ENCODE results near the gene EEA1.
"Not testable (repeated sequence)": the region's sequence is repeated elsewhere in the genome, so short reads cannot be mapped to it uniquely, and the experiment has no call there.

Gene EEA1

GRCh38 chr12:92928962-92929915, at the start of gene EEA1:
Gene EEA1 (minus strand): TSS chr12:92929295. CDS start chr12:92929066, 229 bp downstream.
- peak; percentile 98 for DNase-seq

GRCh38 chr12:92978607-92979006, 49.5 kb upstream of the EEA1 start:
- DNase-seq, result no peak

GRCh38 chr12:92977326-92977725, 48.2 kb upstream of the EEA1 start:
- DNase-seq, result no peak

GRCh38 chr12:92974759-92975158, 45.7 kb upstream of the EEA1 start:
- DNase-seq, result no peak

- DNase-seq, result no peak
Observed at GRCh38 chr12:92973614-92974013, 44.5 kb upstream of the EEA1 start.

GRCh38 chr12:92971859-92972524, 42.9 kb upstream of the EEA1 start:
- DNase-seq, result no peak

GRCh38 chr12:92968176-92968813, 39.2 kb upstream of the EEA1 start:
- DNase-seq, result no peak

- DNase-seq, result not testable (repeated sequence)
Observed at GRCh38 chr12:92964378-92964777, 35.3 kb upstream of the EEA1 start.

GRCh38 chr12:92961949-92962348, 32.9 kb upstream of the EEA1 start:
- DNase-seq, result no peak

GRCh38 chr12:92955997-92956663, 27.0 kb upstream of the EEA1 start:
- DNase-seq, result no peak

GRCh38 chr12:92953747-92954146, 24.7 kb upstream of the EEA1 start:
- DNase-seq, result no peak

- DNase-seq, result no peak
Observed at GRCh38 chr12:92952394-92952793, 23.3 kb upstream of the EEA1 start.

- DNase-seq, result no peak
Observed at GRCh38 chr12:92951006-92951405, 21.9 kb upstream of the EEA1 start.

- DNase-seq, result no peak
Observed at GRCh38 chr12:92950011-92950410, 20.9 kb upstream of the EEA1 start.

- no peak for DNase-seq
Observed at GRCh38 chr12:92949466-92949865, 20.4 kb upstream of the EEA1 start.

GRCh38 chr12:92947589-92948215, 18.6 kb upstream of the EEA1 start:
- DNase-seq, result no peak

- DNase-seq, result no peak
Observed at GRCh38 chr12:92945659-92946220, 16.6 kb upstream of the EEA1 start.

- no peak for DNase-seq
Observed at GRCh38 chr12:92943482-92944250, 14.6 kb upstream of the EEA1 start.

- DNase-seq, result no peak
Observed at GRCh38 chr12:92942905-92943304, 13.8 kb upstream of the EEA1 start.

- no peak for DNase-seq
Observed at GRCh38 chr12:92939116-92939515, 10.0 kb upstream of the EEA1 start.

GRCh38 chr12:92938638-92939037, 9.5 kb upstream of the EEA1 start:
- no peak for DNase-seq
